GM12878 (cell line): ENCODE data around the gene HLX.

Experiments used
- CBX5 ChIP-seq: sonication (generic); IDR thresholded peaks from 2 replicates; pipeline ENCODE4 v1.6.1; 2016; ENCODE audit warnings: low read depth, moderate library complexity, mild to moderate bottlenecking, inconsistent platforms
- SMC3 ChIP-seq: IDR thresholded peaks from 2 replicates; pipeline ENCODE4 v1.6.1; 2011; ENCODE audit warnings: low read length, improper control_type of control experiment, borderline replicate concordance
- TCF7 ChIP-seq: IDR thresholded peaks from 2 replicates; pipeline ENCODE4 v1.6.1; 2014; ENCODE audit warnings: antibody characterized with exemption, borderline replicate concordance
- TF ChIP-seq, protein P1 (sequence below), 3 experiments: IDR thresholded peaks in 2 of 3; conservative IDR thresholded peaks in 1 of 3; 2 replicates each; pipeline ENCODE4 v1.5.1; 2011; ENCODE audit warnings: low read depth in 3 of 3, low read length in 3 of 3, mild to moderate bottlenecking in 3 of 3, control low read depth in 2 of 3, moderate library complexity in 2 of 3, inconsistent platforms in 1 of 3, mixed read lengths in 1 of 3; ENCODE audit not compliant: control insufficient read depth in 2 of 3, insufficient read depth in 1 of 3; ENCODE audit errors: extremely low read depth in 1 of 3

DNA sequence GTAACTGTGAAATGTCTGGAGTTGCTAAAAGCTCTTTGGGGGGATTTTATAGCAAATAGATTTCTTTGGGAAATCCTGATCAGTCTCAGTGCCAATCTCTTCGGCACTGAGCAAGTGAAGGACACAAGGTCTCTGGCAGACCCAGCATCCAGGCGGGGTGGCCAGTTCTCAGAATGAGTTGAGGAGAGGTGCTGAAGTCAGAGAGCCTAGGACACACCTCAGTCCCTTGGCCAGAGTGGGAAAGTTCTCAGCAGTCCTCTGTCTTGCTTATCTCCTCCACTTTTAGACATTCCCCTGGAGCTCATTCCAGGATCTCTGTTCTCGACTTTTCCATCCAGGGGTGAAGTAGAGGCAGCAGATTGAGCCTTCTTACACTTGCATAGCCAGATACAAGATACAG, 6.7 kb downstream of the HLX start:
- TF ChIP-seq, protein P1, sequence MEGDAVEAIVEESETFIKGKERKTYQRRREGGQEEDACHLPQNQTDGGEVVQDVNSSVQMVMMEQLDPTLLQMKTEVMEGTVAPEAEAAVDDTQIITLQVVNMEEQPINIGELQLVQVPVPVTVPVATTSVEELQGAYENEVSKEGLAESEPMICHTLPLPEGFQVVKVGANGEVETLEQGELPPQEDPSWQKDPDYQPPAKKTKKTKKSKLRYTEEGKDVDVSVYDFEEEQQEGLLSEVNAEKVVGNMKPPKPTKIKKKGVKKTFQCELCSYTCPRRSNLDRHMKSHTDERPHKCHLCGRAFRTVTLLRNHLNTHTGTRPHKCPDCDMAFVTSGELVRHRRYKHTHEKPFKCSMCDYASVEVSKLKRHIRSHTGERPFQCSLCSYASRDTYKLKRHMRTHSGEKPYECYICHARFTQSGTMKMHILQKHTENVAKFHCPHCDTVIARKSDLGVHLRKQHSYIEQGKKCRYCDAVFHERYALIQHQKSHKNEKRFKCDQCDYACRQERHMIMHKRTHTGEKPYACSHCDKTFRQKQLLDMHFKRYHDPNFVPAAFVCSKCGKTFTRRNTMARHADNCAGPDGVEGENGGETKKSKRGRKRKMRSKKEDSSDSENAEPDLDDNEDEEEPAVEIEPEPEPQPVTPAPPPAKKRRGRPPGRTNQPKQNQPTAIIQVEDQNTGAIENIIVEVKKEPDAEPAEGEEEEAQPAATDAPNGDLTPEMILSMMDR (IDR thresholded peaks at IDR 0.05 in 2 of 3, conservative IDR thresholded peaks at IDR 0.05 in 1 of 3; ENCODE audit: control insufficient read depth in 2 of 3, extremely low read depth in 1 of 3, insufficient read depth in 1 of 3, low read depth in 3 of 3, low read length in 3 of 3): no peak
- TF ChIP-seq SMC3: no peak
- TF ChIP-seq CBX5: no peak
- no peak for TF ChIP-seq TCF7
